GM15510 (cell line): ENCODE measurements around the gene SAMD9.

ENCODE experiments used
- POLR2A ChIP-seq: IDR thresholded peaks from 3 replicates; pipeline ENCODE4 v1.6.1; 2011; ENCODE audit warnings: borderline replicate concordance; ENCODE audit not compliant: insufficient read length; ENCODE audit errors: extremely low read depth

Gene SAMD9

GRCh38 chr7:93133005-93133404 lies 15.2 kb upstream of the SAMD9 start:
- no peak for TF ChIP-seq POLR2A

GRCh38 chr7:93132216-93132615 lies 14.4 kb upstream of the SAMD9 start:
- TF ChIP-seq POLR2A = no peak

DNA sequence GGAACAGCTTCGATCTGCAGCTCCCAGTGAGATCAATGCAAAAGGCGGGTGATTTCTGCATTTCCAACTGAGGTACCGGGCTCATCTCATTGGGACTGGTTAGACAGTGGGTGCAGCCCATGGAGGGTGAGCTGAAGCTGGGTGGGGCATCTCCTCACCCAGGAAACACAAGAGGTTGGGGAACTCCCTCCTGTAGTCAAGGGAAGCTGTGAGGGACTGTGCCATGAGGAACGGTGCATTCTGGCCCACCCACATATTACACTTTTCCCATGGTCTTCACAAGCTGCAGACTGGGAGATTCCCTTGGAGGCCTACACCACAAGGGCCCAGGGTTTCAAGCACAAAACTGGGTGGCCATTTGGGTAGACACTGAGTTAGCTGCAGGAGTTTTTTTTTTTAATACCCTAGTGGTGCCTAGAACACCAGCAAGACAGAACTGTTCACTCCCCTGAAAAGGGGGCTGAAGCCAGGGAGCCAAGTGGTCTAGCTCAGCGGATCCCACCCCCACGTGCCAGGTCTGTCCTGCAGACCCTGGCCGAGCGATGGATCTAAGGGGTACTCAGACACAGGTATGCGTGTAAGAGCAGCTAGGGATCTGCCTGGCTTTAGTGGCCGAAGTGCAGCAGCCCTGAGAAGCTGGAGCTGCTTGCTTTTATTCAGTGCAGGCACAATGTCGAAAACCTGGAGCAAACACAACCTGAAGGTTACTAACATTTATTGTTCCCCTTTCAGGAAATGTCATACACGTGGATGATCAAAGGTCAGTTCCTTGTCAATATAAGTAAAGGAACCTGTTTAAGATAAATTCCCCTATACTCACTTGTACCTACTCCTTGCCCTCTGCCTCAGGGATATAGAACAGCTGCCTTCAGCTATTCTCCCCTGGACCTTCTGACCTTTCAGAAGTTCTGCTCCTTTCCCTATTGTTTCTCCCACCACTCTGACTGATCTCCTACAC lies 3.1 kb upstream of the SAMD9 start:
- TF ChIP-seq POLR2A = no peak

GRCh38 chr7:93119191-93119905 lies 1.6 kb upstream of the SAMD9 start:
- no peak for TF ChIP-seq POLR2A

DNA sequence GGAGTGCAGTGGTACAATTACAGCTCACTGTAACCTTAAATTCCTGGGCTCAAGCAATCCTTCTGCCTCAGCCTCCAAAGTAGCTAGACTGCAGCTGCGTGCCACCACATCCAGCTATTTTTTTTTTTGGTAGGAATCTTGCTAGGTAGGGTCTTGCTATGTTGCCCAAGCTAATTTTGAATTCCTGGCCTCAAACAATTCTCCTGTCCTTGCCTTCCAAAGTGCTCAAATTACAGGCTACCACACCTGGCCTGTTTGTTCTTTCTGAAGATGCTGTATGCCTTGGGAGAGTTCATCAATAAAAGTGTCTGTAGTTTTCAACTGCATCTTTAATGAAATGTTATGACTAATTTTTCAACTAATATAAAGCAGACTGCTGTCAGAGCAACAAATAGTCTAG lies 452 bp downstream of the SAMD9 start:
- TF ChIP-seq POLR2A = no peak

DNA sequence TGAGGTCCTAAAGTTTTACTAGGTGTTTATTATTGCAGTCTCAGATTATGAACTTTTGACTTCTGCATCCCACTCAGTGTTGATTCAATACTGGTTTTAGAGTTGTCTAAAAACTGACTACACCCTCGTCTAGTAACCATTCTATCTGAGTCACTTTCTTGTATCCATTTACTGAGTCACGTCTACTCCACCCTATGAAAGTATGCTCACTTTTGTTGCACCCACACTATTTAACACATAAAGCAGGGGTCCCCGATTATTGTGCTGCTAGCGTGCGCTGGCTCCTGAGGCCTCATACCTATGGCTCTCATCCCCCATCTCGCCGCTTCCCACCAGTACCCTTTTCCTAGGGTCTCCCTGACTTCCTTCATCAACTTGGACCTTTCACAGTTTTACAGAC lies 2.0 kb downstream of the SAMD9 start:
- TF ChIP-seq POLR2A = no peak

GRCh38 chr7:93108003-93108402 lies 9.8 kb downstream of the SAMD9 start:
- TF ChIP-seq POLR2A = no peak

DNA sequence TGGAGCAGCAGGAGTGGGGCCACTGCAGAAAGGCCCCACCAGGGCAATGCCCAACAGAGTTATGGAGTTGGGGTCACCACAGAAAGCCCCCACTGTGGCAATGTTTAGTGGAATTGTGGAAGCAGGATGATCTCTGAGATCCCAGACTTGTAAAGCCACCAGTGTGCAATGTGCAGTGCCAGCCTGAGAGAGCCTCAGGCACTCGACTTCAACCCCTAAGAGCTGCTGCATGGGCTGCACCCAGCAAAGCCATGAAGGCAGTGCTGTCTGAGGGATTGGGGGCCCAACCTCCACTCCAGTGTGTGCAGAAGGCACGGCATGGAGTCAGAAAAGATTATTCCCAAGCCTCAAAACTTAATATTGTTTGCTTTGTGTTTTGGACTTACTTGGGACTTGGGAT lies 20.4 kb downstream of the SAMD9 start:
- no peak for TF ChIP-seq POLR2A

GRCh38 chr7:93092757-93093370 lies 24.9 kb downstream of the SAMD9 start:
- no peak for TF ChIP-seq POLR2A

GRCh38 chr7:93062599-93062998 lies 55.2 kb downstream of the SAMD9 start:
- no peak for TF ChIP-seq POLR2A

DNA sequence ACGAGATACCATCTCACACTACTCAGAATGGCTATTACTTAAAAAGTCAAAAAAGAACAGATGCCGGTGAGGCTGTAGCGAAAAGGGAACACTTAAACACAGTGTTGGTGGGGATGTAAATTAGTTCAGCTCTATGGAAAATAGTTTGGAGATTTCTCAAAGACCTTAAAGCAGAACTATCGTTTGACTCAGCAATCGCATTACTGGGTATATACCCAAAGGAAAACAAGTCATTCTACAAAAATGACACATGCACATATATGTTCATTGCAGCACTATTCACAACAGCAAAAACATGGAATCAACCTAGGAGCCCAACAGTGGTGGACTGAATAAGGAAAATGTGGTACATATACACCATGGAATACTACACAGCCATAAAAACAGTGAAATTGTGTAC lies 56.9 kb downstream of the SAMD9 start:
- TF ChIP-seq POLR2A = no peak

- TF ChIP-seq POLR2A = no peak
These were observed 57.8 kb downstream of the SAMD9 start for GRCh38 chr7:93060025-93060424.

GRCh38 chr7:93055543-93056107 lies 62.2 kb downstream of the SAMD9 start:
- no peak for TF ChIP-seq POLR2A

- TF ChIP-seq POLR2A = no peak
These were observed 62.8 kb downstream of the SAMD9 start for GRCh38 chr7:93054975-93055374.
